ENCODE results near the gene KCNIP2.

Gene KCNIP2

DNA sequence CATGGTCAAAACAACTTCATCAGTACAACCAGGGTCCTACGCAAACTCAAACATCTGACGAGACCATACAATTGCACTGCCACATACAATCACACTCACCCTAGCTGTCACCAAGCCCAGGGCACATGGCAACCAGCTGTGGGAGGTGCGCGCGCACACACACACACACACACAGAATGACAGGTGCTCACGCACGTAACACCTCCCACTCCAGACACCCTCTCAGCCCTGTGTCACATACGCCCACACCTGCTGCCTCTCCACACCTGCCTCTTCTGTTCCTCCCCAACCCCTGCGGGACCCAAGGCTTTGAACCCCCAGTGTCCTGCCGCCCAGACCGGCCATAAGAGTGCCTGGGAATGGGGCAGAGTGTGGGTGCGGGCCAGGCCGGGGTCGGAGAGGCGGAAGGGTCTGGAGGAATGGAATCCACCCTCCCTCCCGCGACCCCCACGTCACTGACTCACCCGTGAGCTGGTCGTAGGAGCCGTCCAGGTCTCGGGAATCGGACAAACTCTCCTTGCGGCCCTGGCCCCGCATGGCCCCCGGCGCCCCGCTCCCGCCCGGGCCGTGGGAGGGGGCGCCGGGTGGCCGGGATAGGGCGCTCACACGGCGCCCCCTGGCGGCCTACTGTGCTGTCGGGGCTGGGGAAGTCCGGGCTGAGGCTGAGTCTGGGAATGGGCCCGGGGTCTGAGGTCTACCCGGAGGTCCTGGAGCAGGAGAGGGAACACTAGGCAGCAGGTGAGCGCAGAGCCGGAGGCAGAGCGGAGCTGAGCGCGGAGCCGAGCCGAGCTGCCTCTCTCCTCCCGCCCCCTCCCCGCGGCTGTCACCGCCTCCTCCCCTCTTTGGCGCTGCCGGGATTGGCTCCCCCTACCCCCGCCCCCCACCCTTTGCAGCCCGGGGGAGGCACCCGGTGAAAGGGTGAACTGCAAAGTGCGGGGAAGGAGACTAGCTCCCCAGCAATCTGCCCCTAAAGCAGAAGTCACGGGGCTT lies at the start of gene KCNIP2:
Gene KCNIP2 (minus strand): TSS at position 769 of the 990 bp plus-strand sequence. CDS start 232 bp downstream, at position 537.
- DNase-seq: peak; percentile 75

DNA sequence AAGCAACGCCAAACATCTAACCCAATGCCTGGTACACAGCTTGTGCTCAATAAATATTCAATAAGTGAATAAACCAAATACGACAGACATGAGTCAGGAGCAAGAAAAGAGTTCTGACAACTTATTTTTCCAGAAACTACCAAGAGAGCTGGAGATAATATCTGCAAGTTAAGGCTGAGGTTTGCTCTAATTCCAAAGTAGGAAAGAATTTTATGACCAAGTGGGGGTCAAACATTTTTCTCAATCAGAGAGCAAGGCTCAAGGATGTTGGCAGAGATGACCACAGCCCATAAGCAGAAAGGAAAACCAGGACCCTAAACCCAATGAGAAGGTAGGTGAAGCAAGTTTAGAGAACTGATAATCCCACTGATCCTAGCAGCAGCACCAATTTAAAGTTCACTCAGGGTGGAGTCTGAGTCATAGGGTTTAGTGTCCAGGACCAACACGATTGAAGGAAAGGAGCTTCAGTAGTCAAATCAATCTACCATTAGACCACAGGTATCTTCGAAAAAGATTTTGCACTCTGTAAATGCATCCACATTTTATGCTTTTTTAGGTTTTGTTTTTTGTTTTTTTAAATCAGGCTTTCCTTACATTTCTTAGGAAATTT lies 49.3 kb upstream of the KCNIP2 start:
- no peak for DNase-seq

DNA sequence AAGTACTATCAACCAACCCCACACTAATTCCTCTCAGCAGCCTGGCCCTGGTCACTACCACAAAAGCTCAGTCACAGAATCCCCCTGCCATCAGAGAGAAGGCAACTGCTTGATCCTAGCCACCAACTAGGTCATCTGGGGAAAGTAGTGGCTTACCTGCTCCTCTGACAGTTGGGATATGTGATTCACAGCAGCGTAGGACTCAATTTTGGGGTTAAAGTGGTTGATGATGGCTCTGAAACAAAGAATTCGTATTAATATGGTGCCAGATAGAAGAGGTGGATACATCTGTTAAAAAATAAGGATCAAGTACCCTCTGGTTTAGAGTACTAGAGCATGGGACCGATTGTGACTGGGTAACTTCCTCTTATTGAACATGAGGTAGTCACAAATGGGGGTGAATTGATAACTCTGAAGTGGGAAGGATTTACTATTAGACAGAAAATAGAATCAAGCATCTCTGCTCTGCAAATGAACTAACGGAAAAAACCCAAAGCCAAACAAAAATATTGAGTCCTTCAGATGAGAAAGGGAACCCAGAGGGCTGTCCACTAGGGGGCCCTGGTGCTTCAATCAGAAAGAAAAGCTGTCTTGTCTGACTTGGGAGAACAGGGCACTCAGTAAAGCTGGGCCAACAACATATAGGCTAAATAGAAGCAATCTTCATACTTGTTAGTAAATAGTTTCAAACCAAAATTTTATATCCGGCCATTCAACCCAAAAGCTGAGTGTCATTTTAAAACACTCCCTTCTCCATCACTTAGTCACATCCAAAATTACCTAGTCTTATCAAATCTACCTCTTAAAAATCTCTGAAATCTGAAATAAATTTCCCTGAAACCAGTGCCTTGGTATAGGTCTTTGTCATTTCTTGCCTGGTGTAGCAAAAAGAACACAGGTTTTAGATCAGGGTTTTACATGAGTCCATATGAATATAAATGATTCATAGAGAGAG lies 45.9 kb upstream of the KCNIP2 start:
- peak; percentile 56 for DNase-seq

GRCh38 chr10:101888251-101888949 lies 44.8 kb upstream of the KCNIP2 start:
- no peak for DNase-seq

DNA sequence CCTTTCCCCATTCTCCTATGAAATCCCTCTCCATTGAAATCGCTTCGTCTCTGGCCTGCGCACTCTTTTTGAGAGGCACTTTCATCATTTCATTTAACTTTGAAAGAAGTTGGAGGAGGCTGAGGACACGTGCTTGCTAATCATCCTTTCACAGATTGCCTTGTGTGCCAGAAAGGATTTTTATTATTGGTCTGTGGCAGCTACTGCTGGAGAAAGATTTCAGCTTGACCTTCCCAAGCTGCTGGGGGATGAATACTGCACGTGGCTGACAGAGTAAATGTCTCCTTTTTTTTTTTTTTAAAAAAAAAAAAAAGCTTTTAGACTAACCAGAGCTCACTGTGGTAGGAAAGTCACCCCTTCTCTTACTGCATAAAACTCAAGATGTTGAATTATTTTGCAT lies 44.2 kb upstream of the KCNIP2 start:
- DNase-seq: no peak

DNA sequence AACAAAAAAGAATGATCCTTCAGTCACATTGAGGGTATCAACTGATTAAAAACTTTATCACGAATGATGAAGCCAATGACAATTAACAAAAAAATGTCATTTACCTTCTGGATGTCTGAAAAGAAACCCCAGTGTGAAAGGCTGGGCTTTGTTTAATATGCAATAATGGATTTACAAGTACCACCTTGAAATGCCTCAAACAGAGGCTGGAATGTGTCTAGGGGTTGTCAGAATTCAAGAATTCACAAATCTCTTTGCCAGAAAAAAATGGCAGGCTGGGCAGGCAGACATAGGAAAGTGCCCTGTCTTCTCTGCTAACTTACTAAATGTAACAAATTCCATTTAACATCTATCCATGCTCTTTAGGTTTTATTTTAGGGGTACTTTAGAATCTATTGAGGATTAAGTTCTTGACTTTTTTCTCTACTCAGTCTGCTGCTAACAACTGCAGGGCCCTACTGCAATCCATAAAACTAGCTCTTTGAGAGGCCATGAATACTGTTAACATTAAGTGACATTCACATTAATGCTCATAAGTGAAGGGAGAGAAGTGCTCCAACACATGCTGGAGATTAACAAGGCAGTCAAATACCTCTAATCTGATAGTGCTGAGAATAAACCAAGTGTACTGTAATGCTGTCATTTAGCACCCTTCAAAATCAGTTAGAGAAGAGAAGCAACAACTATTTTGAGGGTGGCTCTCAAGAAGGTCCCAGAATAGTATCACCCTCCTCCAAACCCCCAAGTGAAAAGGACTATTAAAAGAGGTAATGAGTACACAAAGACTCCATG lies 43.1 kb upstream of the KCNIP2 start:
- DNase-seq: no peak

DNA sequence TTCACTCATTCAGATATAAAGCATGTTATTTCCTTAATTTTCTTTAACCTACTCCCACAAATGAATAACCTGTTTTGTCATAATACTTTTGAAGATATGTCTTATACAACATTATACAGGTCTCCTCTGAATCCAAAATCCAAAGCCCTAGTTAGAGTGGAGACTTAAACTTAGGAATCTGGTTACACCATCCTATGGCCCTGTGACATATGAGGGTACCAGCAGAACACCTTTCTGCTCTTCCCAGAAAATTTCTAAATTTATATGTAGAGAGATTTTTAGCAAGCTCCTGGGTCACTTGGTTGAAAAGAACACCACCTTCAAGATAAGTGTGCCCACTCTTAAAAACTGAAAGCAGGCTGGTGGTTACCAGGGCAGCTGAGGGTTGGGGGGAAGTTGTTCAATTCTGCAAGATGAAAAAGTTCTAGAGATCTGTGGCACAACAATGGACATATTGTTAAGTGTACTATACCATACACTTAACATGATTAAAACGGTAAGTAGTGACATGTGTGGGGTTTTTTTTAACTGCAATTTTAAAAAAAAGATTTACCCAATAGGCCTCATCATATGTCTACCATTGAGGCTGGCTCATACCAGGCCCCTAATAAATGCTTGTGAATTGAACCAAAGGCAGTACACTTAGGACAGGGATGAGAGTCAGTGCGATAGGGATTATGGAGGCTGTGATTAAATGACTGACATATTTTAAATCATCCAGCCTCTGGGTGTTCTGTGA lies 37.6 kb upstream of the KCNIP2 start:
- no peak for DNase-seq

DNA sequence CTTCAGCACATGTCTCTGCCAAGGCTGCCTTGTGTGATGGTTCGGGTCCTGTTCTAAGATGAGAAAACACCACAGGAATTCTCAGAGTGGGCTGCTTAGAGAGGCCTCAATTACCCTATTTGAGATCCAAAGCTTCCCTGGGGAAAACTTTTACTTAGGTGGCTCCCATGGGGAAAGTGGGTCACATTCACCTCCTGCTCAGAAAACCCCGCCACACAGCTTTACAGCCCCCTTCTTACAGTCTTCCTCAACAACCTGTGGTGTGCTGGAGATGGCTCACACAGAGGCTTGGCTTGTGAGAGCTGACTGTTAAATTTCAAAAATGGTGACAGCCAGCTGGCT lies 36.6 kb upstream of the KCNIP2 start:
- no peak for DNase-seq

DNA sequence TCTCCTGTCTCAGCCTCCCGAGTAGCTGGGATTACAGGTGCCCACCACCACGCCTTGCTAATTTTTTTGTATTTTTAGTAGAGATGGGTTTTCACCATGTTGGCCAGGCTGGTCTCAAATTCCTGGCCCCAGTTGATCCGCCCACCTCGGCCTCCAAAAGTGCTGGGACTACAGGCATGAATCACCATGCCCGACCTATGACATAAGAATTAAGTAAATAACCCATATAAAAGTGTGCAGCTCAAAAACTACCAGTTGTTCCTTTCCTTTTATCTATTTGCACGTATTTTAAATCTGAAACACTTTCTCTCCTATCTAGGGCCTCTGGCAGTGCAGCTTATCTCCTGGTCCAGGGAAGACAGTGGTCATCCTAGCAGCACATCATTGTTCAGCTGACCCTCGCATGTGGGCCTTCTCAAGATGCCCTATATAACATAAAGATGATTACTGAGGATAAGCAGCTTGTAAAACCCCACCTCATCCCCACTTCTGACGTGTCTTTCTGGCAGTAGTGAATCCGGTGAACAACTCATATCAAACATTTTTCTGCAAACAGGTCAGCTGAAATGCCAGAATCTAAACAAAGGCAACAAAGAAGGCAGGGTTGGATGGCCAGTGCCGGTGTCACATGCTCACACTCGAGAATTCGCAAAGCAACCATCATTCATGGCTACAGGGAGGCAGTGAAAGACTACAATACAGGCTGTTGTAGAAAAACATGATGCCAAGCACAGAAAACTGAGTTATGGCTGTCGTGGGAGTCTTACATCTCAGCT lies 36.0 kb upstream of the KCNIP2 start:
- DNase-seq: no peak

DNA sequence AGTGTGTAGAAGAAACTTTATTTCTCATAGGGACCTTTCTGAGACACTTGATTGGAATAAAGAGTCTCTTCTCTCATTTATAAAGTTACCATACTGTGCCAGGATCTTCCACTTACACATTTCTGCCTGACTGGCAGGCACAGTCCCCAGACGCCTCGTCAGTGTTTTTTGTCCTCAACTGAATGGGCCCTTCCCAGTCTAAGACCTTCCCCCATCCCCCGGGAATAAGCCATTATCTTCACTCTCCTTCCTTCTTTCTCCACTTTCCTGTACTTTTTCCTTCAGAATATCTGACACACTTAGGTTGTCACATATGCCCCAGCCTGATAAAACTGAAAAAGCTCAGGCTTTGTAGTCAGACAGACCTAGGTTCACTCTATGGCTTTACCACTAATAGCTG lies 35.3 kb upstream of the KCNIP2 start:
- no peak for DNase-seq

DNA sequence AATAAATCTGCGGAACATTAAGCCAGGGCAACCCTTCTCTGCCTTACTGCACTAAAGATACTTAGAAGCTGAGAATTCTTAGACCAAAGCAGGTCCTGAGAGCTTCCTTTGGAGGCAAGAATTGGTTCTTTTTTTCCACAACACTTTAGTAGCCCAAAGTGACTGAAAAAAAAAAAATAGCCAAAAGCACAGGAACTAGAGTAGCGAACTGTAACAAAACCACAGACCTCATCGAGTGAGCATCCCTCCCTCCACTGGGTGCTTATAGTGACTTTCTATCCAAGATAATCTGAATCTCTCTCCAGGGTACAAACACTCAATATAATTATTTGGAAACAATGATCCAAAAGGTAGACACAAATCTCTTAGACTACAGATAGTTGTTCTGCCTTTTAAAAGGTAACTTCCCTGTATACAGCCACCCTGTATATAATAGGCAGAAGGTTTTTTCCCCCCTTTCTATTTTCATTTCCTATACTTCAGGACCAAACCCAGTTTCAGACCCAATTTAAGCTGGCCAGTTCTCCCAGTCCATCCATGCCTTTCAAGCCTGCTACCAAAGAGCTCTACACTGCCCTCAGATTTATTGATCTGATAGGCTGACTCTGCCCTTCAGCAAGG lies 31.6 kb upstream of the KCNIP2 start:
- no peak for DNase-seq

DNA sequence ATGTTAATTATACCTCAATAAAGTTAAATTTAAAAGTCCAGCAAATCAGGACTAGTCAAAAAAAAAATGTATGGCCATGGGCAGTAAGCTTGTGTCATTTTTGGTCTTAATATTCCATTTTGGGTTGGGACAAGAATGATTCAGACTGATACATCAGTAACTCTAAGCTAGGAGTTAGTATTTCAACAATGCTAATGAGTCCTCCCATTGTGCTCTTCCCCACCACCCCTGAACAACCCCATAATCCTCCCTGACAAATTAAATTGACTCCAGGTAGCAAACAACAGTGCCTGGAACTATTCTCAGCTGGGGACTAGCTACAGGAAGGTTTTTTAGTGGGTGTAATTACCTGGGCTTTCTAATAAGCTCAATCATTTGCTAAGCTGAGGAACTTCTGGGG lies 30.7 kb upstream of the KCNIP2 start:
- DNase-seq: no peak

GRCh38 chr10:101867931-101868330 lies 24.3 kb upstream of the KCNIP2 start:
- DNase-seq: no peak

GRCh38 chr10:101859530-101859929 lies 15.9 kb upstream of the KCNIP2 start:
- DNase-seq: no peak

DNA sequence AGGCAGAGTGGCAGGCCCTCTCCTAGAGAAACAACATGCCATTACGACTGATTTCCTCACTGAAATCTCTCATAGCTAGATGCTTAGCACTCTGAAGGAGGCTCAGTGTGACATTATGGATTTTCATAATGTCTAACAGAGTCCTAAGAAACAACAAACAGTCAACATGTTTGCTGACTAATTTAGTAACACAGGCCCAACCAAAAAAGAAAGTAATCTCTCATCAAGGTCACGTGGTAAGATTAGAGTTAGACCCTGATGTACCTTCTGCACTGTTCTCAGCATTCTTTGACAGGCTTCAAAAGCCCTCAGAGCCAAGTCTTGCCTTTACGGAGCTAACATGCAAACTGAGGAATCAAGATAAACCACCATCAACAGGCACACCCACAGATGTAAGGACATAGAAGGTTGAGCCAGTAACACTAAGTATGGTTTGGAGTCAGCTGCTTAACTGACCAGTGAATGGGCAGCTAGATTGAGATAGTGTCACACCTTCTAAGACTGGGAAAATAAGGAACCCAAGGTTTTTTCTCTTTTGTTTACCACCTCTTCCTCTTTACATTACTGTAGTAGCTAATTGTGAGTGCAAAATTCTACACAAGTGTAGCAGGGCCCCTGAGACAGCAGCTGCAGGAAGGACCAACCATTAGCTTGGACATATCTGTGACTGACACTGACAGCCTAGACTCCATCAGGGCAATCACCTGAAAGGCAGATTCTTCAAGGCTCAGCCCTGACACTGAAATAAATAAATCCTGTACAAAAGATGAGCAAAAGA lies 15.3 kb upstream of the KCNIP2 start:
- DNase-seq: no peak

DNA sequence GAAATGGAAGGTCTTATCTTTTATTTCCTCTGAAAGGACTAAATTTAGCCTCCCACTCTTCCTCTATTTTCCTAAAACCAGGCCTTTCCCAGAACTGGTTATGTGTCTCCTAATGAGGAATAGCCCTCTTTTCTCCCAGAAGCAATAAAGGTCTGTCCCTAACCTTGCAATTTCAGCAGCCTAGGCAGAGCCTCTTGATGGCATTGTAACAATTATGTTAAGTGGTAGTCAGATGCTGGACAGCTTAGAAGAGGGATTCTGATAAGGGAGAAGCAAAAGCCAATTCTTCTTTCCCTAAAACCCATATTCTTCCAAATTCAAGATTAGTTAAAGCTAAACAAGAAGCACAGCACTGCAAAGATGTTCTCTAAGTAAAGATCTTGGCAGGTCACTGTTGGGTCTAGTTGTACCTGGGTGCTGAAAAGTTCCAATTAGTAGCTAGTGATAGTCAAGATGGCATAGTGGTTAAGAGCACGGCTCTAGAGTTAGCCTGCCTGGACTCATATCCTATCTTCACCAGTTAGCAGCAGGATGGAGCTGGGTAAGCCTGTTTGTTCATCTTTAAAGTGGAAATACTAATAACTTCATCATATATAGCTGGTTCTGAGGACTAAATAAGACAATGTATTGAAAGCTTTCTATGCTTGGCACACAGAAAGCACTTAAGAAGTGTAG lies 14.3 kb upstream of the KCNIP2 start:
- DNase-seq: no peak

- no peak for DNase-seq
These were observed 13.0 kb upstream of the KCNIP2 start for GRCh38 chr10:101856626-101857025.

- no peak for DNase-seq
These were observed 8.0 kb upstream of the KCNIP2 start for GRCh38 chr10:101851411-101852116.

All from CD4-positive, alpha-beta T cell treated with Interferon gamma for 1 hour (primary cell).